ENCODE data around the gene RNPEP.
"Not testable (repeated sequence)": the region's sequence is repeated elsewhere in the genome, so short reads cannot be mapped to it uniquely, and the experiment has no call there.

RNPEP gene, protein sequence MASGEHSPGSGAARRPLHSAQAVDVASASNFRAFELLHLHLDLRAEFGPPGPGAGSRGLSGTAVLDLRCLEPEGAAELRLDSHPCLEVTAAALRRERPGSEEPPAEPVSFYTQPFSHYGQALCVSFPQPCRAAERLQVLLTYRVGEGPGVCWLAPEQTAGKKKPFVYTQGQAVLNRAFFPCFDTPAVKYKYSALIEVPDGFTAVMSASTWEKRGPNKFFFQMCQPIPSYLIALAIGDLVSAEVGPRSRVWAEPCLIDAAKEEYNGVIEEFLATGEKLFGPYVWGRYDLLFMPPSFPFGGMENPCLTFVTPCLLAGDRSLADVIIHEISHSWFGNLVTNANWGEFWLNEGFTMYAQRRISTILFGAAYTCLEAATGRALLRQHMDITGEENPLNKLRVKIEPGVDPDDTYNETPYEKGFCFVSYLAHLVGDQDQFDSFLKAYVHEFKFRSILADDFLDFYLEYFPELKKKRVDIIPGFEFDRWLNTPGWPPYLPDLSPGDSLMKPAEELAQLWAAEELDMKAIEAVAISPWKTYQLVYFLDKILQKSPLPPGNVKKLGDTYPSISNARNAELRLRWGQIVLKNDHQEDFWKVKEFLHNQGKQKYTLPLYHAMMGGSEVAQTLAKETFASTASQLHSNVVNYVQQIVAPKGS

DNA sequence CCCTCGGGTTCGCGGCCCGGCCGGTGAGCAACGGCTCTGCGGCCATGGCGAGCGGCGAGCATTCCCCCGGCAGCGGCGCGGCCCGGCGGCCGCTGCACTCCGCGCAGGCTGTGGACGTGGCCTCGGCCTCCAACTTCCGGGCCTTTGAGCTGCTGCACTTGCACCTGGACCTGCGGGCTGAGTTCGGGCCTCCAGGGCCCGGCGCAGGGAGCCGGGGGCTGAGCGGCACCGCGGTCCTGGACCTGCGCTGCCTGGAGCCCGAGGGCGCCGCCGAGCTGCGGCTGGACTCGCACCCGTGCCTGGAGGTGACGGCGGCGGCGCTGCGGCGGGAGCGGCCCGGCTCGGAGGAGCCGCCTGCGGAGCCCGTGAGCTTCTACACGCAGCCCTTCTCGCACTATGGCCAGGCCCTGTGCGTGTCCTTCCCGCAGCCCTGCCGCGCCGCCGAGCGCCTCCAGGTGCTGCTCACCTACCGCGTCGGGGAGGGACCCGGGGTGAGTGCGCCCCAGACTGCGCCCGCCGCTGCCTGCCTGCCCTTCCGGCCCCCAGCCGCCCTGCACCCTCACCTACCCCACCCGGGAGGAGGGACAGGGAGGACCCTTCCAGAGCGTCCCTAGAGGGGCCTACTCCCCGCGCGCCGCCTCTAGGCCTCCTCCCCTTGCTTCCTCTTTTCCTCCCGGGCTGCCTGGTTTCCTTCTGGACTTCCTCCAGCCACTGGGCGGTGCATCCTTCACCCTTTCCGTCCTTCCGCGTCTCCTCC lies at the start of gene RNPEP:
Gene RNPEP, plus strand, starts transcription at position 26 of the 757 bp plus-strand sequence. Its CDS starts 19 bp downstream, at position 45.
- DNase-seq (ENCODE audit: low read depth in 1 of 2, low spot score in 1 of 2) = peak; percentile 20 to 29

DNA sequence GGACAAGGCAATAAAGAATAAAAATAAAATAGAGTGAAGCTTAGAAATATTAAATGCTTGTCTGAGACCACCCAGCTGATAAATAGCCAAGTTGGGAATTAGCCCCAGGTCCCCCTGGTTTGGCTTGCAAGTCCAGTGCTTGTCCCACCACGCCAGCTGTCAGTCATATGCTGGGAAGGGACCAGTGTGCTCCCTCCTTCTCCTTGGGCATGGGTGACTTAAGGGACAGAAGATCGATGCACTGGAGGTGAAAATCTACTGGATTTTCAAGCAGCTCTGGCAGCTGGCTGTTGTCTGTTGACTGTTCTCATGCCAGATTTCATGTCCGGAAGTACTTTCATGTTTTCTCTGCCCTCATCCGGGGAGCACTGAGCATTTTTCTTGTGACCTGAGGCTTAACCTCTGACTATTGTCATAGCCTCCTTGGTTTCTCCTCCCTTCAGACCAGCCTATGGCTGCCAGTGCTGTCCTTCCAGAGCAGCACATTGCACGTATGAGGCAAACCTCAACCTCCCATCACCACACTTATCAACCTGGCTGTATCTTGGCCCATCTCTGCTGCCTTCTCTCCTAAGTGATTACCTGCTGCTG lies 48.5 kb upstream of the RNPEP start:
- DNase-seq (ENCODE audit: low read depth in 1 of 2, low spot score in 1 of 2) = no peak

DNA sequence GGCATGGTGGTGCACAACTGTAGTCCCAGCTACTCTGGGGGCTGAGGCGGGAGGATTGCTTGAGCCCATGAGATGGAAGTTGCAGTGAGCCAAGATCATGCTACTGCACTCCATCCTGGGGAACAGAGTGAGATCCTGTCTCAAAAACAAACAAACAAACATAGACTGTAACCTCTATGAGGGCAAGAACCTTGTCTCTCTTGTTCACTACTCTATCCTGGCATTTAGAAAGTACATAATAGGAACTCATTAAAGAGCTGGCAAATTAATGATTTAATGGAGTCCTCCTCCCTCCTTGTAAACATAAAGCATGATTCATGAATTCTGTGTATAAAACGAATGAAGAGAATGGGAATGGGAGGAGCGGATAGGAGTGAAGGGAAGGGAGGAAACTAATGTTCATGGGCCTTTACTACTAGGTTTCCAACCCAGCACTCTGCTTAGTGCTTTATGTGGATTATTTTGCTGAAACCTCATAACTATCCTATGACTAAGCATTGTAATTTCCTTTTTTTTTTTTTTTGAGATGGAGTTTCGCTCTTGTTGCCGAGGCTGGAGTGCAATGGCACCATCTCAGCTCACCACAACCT lies 44.7 kb upstream of the RNPEP start:
- no peak for DNase-seq (ENCODE audit: low read depth in 1 of 2, low spot score in 1 of 2)

DNA sequence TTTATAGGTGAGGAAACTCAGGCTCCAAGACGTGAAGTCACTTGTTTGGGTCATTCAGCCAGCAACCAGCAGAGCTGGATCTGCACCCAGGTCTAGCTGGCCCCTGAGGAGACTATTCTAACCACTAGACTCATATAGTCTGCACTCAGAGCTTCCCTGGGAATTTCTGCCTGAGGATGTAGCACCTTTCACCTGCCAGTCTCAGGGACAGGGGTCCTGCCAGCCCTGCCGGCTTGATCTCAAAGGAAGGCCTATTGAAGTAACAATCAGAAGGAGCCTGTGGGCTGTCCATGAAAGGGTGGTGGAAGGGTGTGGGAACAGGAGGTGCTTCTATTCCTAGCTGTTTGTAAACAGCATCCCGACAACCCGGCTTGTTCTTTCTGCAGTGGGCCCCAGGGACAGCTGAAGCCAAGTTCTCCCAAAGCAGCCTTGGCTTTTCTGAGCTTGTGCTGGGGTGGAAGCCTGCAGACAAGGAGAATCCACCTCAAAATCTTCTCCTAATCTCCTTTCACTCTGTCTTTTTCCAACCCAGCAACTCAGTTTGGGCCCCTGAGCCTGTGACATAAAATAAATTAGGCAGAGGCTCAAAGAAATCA lies 43.9 kb upstream of the RNPEP start:
- no peak for DNase-seq (ENCODE audit: low read depth in 1 of 2, low spot score in 1 of 2)

DNA sequence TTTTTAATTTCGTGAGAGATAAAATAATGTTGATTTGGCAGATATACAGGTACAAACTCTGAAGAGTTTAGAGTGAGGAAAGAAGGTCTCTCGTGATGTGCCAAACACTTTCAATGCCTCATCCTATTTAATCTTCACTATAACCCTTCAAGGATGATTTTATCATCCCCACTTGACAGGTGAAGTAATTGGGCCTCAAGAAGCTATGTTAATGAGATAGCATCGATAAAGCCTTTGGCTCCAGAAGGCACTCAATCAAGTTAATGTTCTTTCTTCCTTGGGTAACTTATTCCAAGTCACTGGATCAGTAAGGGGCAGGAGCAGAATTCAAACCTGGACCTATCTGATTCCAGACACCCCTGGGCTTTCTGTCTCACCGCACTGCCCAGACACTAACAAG lies 43.3 kb upstream of the RNPEP start:
- no peak for DNase-seq (ENCODE audit: low read depth in 1 of 2, low spot score in 1 of 2)

DNA sequence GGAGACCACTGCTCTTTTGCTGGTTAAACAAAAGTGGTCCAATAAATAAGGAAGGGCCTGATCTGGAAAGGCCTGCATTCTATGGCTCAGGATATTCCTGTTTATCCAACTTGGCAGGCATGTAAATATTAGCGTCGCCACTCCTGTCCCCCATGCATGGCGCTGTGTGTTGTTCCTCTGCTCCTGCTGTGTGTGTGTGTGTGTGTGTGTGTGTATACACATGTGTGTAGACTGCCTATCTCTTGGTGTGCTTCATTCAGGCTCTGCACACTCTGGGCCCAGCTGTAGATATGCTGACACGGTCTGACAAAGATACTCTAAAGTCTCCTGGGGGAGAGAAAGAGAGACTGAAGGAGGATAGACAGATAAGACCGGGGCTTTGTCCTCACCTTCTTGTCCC lies 42.9 kb upstream of the RNPEP start:
- no peak for DNase-seq (ENCODE audit: low read depth in 1 of 2, low spot score in 1 of 2)

DNA sequence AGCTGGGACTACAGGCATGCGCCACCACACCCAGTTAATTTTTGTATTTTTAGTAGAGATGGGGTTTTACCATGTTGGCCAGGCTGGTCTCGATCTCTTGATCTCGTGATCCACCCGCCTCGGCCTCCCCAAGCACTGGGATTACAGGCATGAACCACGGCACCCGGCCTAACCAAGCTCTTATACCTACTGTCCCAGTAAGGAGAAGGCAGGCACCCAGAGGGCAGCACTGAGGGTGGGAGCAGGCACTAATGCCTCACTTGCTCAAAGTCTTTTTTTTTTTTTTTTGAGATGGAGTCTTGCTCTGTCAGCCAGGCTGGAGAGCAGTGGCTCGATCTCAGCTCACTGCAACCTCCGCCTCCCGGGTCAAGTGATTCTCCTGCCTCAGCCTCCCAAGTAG lies 42.1 kb upstream of the RNPEP start:
- not testable (repeated sequence) for DNase-seq (ENCODE audit: low read depth in 1 of 2, low spot score in 1 of 2)

DNA sequence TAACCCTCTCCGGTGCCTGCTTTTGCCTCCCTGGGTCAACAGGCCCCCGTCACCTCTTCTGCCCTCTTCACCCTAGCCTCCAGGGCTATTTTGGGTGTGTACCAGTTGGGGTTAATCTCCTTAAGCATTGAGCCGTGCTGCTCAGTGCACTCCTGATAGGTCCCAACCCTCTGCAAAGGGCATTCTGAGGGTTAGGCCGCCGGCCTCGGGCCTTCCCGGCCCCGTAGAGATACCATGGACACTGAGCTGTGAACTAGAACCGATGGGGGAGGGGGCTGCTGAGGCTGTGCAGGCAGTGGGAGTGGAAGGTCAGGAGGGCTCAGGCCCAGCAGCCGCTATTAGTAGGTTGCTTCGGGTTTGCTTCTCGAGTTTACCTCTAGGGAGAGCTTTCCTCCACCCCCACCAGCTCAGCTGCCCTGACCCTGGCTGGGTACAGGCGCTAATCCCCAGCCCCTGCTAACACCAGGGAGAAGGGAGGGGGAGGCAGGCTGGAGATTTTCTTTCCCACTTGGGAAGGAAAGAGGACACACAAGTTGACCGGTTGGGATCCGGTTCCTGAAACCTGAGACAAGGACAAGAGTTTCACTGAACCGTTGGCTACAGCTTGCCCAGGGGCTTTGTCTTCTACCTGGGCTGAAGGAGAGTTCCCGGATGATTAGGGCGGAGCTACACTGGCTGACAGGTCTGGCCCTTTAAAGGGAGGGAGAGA lies 40.9 kb upstream of the RNPEP start:
- no peak for DNase-seq (ENCODE audit: low read depth in 1 of 2, low spot score in 1 of 2)

DNA sequence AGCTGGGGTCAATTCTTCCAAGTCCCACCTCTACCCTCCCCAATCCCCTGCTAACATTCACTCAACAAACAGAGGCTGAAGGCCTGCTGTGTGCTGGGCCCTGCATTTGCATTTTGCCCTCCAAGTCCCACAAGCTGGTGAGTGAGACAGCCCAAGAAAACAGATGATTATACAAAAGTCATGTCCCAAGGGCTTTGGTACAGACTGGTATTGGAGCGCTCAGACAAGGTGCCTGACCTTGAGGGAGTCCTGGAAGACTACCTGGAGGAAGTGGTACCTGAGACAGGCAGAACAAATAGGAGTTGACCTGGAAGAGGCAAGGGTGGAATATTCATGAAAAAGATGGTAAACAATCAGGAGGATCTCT lies 40.3 kb upstream of the RNPEP start:
- no peak for DNase-seq (ENCODE audit: low read depth in 1 of 2, low spot score in 1 of 2)

DNA sequence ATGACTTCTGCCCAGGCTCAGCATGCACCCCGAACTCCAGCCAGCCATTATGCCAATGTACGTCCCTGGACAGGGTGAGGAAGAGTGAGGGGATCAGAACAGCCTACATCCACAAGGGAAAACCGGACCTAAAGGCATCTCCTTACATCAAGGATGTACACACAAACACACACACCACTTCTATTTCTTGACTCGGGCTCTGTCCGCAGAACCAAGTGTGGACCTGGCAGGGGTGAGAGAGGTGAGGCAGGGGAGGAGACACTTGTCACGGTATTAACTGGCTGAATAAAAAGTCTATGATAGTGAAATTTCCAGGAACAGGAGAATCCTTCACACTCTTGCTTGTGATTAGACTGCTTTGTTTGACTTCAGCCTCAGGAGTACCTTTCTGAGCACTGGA lies 38.4 kb upstream of the RNPEP start:
- DNase-seq (ENCODE audit: low read depth in 1 of 2, low spot score in 1 of 2) = no peak

DNA sequence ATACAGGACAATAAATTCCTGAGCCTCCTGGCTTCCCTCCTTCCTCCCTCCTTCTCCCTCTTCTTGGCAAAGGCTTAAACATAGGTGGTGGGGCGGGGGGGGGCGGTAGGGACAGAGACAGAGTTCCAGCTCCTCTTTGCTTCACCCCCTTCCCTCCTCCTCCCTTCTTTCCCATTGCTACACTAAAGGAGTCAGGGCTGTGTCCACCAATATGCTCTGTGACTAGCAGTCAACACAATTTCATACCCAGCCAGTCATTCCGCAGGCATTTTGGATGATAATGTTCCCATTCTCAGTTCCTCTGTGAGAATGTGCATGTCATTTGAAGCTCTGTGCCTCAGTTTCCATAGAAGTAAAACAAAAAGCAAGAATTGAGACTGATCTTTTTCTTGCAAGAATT lies 37.8 kb upstream of the RNPEP start:
- DNase-seq (ENCODE audit: low read depth in 1 of 2, low spot score in 1 of 2) = no peak

DNA sequence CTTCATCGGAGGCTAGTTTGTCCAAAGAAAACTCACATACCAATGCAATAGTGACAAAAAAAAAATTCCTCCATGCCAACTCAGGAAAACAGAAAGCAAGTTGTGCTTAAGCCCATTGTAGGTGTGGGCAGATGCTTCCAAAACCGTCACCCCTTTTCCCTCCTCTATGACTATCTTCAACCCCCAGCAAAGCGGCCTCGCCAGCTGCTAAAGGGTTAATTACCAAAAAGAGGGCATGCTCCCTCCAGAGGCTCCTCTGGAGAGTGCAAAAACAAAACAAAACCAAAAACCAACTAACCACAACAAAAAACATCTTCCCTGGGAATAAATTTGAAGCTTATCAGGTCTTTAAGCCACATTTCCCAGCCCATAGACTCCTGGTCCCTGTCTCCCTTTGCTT lies 37.3 kb upstream of the RNPEP start:
- no peak for DNase-seq (ENCODE audit: low read depth in 1 of 2, low spot score in 1 of 2)

DNA sequence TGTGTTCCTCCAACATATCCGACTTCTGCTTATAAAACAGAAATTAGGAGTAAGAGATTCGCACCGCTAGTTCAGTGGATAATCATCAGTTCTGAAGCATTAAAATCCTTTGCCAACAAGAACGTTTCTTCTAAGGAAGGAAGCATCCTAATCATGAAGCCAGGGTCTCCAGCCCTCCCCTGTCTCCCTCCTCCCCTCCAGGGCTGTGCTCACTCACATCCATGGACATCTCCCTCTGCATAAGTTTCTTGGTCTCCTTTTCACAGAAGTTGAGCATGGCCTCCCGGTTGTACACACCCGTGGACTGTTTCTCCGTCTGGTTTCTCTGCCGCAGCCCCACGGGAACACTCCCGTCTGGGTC lies 36.6 kb upstream of the RNPEP start:
- DNase-seq (ENCODE audit: low read depth in 1 of 2, low spot score in 1 of 2) = no peak

DNA sequence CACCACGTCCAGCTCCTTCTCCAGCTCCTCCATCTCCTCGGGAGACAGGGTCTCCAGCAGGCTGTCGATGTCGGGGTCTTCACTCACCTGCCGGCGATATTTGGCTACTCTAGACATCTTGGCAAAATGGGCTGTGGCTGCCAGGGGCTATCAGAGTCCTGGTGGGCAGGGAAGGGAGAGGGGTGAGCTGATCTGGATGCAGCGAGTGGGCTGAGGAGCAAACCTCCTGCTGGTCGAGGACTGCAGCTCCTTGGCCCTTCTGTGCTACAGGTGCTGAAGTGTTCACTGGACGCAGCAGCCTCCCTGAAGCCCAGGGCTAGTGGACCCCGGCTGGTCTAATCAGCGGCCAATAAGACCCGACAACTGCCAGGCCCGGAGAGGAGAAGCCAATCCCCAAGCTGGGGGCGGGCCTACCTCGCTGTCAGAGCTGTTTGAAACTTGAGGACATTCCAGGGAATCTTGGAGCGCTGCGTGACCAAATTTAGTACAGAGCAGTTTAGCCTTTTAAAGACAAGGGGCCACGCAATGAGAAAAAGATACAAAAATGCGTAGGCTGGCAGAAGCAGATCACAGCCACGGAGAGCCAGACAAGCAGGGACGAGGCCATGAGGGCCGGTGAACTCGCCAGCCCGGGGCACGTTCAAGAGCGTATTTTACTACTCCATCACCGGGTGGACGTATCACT lies 36.1 kb upstream of the RNPEP start, which contains the start of gene LMOD1:
Gene LMOD1, minus strand, starts transcription at position 325 of the 685 bp plus-strand sequence. Its CDS starts 208 bp downstream, at position 117.
- DNase-seq (ENCODE audit: low read depth in 1 of 2, low spot score in 1 of 2) = no peak

DNA sequence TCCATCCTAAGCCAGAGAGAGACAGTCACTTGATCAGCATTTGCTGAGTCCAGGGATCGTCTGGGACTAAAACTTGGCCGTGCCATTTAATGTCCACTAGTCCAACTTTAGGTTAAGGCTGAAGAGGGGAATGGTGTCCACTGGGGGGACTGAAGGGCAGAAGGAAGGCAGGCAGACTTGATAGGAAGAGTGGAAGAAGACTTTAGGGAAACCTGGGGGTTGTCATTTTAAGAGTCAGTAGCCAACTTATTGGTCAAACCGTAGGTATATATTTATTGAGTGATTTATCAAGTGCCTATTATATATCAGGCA lies 34.8 kb upstream of the RNPEP start:
- DNase-seq (ENCODE audit: low read depth in 1 of 2, low spot score in 1 of 2) = no peak

DNA sequence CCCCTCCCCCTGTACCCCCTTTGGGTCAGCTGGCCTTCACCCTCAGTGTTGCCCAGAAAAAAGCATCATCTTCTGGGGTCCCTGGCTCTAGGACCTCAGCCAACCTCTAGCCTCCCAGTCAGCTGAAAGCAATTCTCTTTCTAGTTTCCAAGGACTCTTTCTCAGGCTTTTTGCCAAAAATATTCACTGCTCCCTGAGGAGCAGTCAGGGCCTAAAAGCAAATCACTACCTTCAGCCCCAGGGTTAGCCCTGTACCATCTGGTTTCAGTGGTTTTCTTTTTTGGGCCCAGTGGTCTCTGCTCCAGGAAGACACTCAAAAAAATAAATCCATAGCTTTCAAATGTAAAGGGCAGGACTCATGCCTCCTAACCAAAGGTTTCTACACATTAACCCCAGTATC lies 33.0 kb upstream of the RNPEP start:
- no peak for DNase-seq (ENCODE audit: low read depth in 1 of 2, low spot score in 1 of 2)

DNA sequence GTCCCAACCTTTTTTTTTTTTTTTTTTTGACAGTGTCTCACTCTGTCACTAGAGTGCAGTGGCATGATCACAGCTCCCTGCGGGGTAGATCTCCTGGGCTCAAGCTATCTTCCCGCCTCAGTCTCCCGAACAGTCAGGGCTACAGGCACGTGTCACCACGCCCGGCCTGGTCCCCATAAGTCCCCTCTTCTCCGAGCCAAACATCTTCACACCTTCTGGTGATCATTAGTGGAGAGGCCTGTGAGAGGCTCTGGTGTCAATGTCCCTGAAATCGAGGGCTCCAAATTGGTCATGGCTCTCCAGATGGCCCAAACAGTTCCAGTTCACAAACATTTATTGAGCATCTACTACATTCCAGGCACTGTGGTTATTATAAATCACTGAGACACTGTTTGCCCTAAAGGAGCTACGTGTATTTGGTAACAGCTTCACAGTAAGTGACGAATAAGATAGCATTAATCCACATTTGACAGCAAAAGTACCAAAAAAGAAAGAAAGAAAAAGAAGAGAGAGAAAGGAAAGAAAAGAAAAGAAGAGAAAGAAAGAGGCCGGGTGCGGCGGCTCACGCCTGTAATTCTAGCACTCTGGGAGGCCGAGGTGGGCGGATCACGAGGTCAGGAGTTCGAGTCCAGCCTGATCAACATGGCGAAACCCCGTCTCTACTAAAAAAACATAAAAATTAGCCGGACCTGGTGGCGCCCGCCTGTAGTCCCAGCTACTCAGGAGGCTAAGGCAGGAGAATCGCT lies 28.0 kb upstream of the RNPEP start:
- DNase-seq (ENCODE audit: low read depth in 1 of 2, low spot score in 1 of 2) = no peak

DNA sequence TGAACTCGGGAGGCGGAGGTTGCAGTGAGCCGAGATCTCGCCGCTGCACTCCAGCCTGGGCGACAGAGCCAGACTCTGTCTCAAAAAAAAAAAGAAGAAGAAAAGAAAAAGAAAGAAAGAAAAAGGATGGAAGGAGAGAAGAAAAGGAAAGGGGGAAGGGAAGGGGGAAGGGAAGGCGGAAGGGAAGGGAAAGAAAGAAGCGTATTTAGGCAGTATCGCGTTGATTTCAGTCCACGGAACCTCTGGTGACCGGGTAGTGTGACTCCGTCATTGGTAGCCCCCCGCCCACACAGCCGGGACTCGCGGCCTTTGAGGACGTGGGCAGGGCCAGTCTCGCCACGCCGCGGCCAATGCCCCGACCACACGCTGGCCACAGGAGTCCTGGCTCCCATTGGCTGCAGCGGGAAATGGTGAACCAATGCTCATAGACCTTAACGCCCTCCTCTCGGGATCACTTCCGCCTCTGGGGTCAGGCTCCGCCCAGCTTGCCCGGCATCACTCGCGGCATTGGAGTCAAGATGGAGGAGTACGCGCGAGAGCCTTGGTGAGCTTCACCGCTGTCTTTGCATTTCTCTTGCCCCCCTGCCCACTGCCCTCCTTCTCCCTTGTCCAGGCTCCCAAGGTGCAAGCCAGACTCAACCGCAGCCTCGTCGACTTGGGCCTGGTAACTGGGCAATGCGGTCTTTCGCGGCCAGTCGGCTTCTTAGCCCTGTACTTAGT lies 27.3 kb upstream of the RNPEP start, which contains the start of gene TIMM17A:
Gene TIMM17A, plus strand, starts transcription at position 495 of the 720 bp plus-strand sequence. Its CDS starts 24 bp downstream, at position 519.
- DNase-seq (ENCODE audit: low read depth in 1 of 2, low spot score in 1 of 2) = peak; percentile 77 to 84
